Hippocampal formation (tissue), 2 donors: ENCODE data around the gene FAM3A.

Experiments
- DNase-seq, 2 donors: peaks; one replicate each; lab custom pipeline; 2025; lab: John Stamatoyannopoulos, UW

The FAM3A gene

DNA sequence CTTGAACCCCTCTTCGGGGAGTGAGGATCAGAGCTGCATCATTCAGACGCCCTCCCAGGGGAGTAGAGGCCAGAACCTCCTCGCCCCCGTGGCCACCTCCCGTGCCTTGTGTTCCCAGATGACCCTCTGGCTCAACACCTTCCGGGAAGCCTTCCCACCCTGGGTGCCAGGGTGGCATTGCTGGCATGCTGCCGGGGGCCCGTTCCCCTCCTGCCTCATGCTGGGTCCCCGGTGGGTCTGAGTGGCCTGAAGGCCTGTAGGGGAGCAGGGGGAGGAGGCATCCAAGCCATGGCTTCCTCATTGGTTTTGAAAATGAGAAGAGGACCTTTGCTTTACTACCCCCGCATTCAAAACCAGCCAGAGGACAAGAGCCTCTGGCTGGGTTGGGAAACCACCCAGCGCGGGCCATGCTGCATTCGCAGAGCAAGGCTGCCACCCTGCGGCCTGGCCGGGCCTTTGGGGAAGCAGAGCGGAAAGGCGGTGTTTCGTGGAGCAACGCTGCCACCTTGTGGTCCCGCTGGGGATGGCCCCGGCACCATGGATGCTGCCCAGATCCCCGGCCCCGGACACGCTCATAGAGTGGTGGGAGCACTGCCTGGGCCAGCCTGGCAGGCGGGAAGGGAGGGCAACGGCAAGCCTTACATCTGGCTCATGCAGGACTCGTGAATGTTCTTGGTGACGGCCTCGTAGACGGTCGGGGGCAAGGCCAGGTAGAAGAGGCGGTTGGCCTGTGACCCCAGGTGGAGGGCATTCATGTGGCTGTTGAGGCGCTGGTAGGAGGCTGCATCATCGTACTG is 18.7 kb upstream of the FAM3A start:
- peak; percentile 66 to 74 for DNase-seq

DNA sequence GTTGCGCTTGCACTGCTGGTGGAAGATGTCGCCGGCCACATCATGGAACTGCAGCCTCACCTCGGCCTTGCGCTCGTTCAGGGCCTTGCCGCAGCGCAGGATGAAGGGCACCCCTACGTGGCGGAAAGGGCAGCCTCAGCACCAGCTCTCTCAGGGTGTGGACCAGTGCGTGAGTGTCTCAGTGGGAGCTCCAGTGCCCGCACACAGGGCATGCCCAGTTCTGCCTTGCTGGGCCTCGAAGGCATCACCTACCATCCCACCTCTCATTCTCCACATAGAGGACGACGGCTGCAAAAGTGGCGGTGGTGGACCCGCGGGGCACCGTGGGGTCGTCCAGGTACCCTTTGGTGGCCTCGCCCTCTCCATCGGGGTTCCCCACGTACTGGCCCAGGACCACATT is 16.7 kb upstream of the FAM3A start:
- no peak for DNase-seq

DNA sequence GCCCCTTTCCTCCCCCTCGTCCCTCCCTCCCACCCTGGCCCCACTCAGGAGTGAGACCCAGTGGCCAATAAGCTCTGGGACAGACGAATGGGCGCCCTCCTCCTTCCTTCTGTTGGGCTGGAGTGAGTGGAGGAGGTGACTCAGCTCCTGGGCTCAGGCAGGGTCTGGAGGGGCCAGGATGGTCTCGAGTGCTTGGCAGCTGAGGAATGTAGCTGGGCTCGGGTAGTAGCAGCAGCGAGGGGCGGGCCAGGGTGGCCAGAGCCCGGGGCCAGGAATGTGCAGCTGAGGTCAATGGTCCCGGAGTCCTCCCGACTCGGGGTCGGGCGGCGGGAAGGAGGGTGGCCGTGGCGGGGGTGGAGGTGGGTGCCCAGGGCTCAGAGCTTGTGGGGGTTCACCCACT is 15.6 kb upstream of the FAM3A start:
- no peak for DNase-seq

DNA sequence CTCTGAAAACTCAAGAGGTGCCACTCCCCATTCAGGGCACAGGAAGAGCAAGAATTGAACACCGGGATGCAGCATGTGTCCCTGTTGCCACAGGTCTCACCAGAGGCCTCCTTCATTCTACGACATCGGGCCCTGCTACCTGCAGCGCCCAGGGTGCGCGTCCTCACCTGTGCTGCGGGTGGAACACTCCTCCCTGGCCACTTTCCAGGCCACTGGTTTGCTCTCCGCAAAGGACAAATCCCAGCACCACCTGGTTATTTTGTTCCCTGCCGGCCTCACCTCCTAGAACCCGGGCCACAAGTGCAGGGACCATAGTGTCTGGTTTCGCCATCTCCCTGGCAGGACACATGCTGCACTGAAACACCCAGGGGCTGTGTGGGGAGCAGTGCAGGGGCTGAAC is 14.3 kb upstream of the FAM3A start:
- no peak for DNase-seq

DNA sequence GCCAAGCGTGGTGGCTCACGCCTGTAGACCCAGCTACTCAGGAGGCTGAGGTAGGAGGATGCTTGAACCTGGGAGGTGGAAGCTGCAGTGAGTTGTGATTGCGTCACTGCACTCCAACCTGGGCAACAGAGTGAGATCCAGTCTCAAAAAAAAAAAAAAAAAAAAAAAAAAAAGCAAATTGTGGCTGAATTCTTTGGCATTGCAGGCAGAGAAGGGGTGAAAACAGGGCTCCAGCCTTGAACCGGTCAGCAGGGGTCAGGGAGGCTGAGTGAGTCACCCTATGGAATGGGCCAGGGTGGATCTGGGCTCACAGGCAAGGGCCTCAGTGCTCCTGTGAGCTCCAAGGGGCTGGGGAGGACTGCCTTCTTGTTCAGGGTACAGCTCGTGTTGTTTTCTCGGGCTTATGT is 13.2 kb upstream of the FAM3A start:
- DNase-seq, result no peak

DNA sequence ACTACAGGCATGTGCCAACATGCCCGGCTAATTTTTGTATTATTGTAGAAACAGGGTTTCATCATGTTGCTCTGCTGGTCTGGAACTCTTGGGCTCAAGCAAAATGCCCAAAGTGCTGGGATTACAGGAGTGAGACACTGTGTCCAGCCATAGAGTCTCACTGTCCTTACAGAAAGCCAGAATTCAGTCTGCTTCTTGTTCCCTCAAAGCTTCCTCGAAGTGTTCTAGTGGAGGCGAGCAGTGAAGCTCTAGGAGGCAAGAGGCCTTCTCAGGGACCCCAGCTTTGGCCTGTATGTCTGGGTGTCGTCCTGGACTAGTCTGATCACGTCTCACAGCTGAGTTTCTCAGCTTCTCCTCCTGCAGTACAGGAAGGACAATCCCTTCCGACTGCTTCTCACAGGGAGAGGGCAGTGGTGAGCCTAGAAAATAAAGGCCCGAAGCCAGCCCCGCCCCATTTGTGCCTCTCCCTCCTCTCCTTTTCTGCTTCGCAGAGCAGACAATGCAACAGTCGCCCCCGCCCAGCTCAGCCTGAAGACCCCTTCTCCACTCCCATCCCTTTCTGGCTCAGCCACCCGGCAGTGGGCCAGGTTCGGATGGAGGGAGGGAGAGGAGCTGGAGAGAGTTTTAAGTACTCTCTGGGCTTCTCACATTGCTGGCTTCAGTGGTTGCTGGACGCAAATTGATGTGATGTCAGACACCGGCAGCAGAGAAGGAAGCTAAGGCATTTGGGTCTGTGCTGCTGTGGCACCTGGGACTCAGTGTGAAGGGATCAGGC is 11.1 kb upstream of the FAM3A start:
- DNase-seq, result peak; percentile 65 to 67

DNA sequence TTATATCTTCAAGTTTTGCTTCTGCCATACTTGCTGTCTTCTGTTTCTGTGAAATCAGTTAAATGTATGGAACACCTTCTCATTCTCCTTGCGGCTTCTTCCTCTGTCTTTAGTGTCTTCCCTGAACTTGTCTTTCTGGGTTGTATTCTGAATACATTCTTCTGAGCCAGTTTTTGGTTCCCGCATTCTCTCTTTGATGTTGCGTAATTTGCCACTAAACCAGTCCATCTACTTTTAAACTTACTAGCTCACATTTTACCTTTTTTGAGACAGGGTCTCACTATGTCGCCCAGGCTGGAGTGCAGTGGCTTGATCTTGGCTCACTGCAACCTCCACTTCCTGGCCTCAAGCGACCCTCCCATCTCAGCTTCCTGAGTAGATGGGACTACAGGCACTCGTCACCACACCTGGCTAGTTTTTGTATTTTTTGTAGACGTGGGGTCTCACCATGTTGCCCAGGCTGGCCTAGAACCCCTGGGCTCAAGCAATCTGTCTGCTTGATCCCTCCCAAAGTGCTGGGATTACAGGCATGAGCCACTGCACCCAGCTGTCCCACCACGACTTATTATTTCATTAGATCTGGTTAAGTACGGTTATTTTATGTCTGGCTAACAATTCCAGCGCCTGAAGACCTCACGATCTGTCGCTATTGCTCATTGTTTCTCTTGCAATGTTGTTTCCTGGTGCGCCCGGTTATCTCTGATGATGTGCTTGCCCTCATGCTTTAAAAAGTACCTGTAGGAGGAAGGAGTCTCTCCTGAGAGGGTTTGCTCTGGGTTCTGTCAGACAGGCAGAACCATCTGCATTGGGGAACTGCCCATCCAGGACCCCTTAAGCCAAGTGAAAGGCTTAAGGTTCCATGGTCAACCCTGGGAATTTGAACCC is 9.8 kb upstream of the FAM3A start:
- DNase-seq, result no peak

DNA sequence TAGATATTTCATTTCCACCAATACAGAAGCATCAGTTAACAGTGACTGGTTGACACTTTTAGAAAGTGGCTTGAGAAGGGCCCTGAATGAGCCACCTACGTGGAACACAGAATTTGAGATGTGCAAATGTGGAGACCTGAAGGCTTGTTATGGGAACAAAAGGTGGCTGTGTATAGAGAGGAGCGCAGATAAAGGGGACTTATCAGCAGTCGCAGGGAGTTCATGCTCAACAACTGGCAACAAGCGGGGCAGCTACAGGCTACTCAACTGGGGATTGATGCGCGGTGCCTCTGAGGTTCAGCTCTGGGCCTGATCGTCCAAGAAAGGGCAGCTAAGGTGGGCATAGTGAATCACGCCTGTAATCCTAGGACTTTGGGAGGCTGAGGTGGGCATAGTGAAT is 3.4 kb upstream of the FAM3A start:
- no peak for DNase-seq

DNA sequence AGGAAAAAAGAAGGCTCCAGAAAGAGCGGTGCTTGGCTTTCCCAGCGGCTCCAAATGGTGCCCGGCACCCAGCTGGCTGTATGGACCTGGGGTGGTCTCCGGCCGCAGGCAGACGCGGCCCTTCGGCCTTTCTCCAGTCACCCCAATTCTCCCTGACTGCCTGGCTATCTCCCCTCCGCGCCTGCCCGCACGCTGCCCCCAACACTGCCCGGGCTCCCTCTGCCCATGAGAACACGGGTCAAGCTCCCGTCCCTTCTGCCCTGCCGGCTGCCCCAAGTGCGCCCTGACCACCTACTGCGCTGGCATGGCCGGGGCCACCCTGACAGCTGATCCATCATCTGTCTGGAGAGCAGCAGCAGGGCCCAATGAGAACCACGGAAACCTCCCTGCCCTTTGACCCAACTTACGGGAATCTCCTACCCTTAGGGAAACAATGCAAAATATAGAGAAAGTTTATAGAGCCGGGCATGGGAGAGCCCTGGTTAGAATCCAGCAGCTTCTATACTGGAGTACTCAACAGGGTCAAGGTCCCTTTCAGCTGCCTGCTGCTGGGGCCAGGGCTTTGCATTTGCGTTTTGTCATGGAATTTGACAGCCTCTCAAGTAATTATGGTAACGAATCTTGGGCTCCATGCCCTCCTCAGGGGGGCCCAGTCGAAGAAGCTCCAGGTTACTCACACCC is 1.2 kb upstream of the FAM3A start:
- peak in 1 of 2 donors; percentile 9 for DNase-seq

DNA sequence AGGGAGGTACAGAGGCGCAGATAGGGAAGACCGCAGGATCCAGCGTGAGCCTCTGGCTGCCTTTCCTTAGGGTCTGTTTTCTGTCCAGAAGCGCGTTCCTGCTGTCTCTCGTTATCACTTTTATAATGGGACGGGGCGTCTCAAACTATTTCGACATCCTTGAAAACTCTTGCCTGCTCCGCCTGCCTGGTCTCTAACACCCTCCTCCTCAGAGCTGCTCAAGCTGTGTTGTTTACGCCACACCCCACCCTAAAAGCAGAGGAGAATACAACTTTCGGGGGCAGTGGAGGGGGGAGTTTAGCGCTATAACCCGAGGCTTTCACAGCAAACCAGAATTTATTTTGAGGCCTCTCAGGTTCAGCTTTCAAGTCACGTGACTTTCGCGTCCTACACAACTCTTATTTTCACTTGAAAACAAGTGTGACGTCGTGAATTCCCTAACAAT is 646 bp upstream of the FAM3A start:
- peak in 1 of 2 donors; percentile 33 for DNase-seq

DNA sequence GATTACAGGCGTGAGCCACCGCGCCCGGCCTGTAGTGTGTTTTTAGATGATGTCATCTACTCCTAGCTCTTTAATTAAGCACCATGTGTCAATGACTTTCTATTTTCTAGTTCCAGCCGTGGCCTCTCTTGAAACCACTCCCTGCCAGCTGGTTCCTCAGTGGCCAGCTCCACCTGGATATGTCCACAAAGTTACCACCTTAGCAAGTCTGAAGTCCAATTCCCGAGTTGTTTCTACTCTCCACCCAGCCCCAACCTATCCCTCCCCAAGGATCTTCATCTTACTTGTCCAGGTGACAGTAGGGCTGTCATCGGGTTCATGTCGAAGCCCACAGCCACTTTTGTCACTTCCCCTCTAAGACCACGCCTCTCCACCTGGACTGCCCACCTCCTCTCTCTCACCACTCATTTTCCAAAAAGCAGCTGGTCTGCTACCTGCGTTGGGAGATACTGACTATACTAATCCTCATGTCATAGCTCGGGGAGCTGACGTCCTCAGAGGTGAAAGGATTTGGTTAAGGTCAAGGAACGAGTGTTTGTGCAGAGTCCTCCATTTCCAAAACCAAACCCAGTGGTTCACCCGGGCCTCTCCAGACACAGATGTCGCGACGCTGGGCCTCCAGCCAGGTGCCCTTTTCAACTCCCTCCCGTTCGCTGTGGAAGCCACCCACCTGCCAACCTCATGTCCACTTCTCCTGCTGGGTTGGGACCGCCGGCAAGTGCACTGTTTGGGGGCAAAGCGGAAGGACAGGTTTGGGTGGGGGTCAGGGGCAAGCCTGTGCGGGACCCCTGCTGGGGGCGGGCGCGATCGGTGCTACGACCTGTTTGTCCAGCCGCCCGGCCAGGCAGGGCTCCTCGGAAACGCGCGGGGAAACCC is 704 bp downstream of the FAM3A start:
- DNase-seq, result no peak

DNA sequence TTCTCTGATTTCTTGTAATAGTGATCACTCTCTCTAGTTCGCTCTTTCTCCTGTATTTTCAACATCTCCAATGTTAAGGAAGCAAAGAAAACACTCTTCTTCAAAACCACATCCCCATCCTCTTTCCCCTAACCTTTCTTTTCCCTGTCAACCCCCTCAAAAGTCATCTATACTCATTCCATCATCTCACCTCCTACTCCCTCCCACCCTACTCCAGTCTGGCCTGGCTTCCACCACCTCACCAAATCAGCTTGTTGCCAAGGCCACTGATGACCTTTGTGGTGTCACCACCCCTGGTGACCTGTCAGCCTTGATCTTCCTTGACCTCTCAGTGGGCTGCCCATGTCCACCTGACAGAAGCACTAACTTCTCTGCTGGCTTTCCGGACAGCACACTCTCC is 2.3 kb downstream of the FAM3A start:
- no peak for DNase-seq

DNA sequence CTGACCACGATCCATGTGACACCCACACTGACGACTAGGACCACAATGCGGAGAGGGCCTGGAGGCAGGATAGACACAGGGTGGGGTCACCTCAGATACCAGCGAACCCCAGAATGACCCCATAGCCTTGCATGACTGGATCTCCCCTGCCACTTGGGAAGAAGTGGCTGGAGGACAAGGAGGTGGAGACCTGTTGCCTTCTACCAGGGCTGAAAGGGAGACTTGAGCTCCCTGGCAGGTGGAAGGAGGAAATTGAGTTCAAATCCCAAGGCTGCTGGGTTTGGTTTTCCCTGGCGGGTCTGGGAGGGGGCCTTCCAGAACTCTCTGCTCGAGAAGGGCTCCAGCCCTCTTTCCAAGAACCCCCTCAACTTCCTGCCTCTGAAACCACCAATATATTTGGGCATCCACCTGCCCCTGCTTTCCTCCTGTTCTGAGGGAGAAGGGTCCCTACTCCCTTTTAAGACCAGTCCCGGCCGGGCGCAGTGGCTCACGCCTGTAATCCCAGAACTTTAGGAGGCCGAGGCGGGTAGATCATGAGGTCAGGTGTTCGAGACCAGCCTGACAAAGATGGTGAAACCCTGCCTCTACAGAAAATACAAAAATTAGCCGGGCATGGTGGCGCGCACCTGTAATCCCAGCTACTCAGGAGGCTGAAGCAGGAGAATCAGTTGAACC is 3.0 kb downstream of the FAM3A start:
- DNase-seq, result no peak

DNA sequence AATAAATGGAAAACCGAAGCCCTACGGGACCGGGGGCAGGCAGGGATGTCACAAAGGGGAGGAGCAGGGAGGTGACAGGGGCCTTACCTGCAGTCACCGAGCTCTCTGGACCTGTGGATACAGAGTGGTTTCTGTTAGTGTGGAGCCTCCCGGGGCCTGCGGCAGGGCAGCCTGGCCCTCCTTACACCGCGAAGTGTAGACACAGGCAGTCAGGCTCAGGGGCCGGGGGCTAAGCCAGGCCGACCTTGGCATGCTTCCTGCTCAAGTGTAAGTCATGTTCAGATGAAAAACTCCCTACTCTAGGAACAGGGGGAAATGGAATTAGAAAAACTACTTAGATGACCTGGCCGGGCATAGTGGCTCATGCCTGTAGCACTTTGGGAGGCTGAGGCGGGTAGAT is 4.3 kb downstream of the FAM3A start:
- DNase-seq, result no peak

DNA sequence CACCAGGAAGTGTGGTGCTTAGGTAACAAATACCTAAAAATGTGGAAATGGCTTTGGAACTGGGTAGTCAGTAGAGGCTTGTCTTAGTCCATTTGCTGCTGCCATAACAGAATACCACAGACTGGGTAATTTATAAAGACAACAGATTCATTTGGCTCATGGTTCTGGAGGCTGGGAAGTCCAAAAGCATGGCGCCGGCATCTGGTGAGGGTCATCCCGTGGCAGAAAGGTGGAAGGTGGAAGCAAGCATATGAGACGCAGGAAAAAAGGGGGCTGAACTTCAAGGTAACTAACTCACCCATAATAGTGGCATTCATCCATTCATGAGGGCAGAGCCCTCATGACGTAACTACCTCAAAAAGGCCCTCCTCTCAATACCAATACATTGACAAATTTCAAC is 6.6 kb downstream of the FAM3A start:
- no peak for DNase-seq

DNA sequence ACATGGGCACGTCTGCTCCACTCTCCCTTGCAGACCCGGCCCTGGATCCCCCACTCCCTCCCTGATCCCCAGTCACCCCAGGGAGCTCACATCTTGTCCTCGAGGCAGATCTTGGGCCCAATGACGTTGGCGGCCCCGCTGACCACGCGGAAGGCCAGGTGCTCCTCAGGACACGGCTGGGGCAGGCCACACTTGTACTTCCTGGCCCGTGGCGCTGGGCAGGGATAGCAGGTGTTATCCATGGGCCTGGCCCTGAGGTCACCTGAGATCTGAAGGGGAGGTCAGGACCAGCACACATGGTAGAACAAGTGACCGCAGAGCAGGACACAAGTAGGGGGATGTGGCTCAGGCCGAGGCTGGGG is 7.7 kb downstream of the FAM3A start:
- DNase-seq, result no peak

DNA sequence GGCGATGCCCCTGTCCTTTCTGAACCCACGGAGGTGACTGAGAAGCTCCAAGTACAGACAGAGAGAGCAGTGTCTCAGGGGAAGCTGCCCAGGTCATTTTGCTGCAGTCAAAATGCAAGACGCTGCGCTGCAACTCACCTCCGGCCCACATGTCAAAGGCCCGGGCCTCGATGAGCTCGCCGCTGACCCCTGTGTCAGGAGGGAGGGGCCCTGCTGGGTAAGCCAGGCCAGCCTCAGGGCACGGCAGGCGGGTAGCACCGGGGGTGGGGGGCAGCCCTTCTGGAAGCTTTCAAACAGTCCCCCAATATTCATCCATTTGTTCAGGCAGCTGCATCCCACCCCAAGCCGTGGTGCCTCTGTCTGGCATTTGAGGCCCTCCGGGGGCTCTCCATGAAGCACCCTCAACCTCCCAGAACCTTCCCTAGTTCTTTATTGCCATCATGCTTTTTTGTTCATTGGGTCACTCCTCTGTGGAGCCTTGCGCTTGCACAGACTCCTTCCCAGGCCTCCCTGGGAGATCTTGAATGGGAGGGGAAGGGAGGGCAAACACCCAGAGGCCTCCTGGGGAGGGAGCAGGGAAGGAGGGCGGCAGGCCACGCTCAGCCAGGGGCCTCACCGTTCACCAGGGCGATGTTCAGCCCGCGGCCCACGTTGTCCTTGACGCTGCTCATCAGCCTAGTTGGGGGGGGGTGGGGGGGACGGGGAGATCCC is 8.2 kb downstream of the FAM3A start:
- DNase-seq, result no peak

DNA sequence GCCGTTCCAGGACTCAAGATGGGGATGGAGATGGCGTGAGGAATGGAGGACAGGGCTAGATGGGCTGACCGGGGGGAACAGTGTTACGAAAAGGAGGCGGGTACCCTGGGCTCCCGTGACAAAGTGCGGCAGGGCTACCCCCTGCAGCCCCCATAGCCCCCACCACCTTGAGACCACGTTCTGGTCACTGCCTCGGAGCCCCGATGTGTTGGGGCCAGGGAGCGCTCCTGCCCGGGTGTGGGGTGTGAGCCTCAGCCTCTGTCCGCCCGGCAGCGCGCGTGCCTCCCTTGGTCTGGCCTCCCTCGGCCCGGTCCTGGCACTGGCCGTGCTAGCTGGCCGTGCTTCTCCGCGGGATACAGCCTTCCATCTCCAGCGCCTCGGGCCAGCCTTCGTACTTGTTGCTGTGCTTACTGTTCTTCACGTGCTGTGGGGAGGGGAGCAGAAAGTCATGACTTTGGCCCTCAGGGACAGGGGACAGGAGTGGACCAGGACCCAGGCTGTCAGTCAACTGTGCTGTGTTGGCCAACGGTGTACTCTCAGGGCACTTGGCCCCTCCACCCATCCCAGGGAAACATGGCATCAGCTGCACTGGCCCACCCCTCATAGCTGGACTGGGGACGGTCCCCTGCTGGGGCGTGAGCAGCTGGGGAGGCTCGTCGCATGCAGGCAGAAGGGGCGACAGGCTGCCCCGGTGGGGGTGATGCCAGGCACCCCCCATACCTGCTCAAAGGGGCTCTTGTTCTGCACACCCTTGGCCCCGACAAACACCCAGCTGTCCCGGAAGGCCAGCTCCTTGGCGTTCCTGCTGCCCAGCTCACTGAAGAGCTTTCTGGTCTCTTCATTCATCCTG is 9.3 kb downstream of the FAM3A start:
- no peak for DNase-seq

DNA sequence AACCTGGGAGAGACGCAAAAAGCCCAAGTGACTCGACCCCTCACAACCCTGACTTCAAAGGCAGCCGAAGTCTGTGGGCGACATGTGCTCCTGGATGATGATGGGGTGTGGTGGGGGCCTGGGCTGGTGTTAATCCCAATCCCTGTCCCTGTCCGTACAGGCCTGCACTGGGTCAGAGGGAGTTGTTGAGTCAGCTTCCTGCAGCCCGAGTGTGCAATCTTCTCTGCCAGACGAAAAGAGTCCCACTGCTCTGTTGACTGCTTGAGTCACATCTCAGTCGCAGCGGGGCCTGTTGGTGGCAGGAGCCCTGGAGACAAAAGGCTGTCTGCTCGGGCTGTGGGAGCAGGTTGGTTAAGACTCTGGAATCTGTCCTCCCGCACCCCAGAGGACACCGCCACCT is 10.3 kb downstream of the FAM3A start:
- no peak for DNase-seq
